ENCODE measurements around the gene MAD2L1BP. TPM values are rescaled to one million over a fixed set of nuclear protein-coding genes. Genes with fewer than 3 reads are reported as not detected.

The MAD2L1BP gene
- total RNA-seq, 1 donor from 2014 or later: 36.3 TPM

- H3K27ac Mint-ChIP-seq: no peak overlapping the region
- H3K9me3 Mint-ChIP-seq: no peaks in the 10 kb centered on the region
- H3K36me3 Mint-ChIP-seq (ENCODE audit: low read depth): peaks cover 42% of the 10 kb centered on the region
- no peak overlapping the region for H3K4me3 Mint-ChIP-seq
- DNase-seq: no peak
- H3K4me1 Mint-ChIP-seq: peaks cover 5% of the 10 kb centered on the region
- no peaks in the 10 kb centered on the region for H3K27me3 Mint-ChIP-seq
- intact Hi-C loops (cut with micrococcal nuclease): no loop called here
Measured at GRCh38 chr6:43616725-43617472, 18.7 kb upstream of the MAD2L1BP start.

GRCh38 chr6:43621078-43621835 is 14.4 kb upstream of the MAD2L1BP start:
- H3K9me3 Mint-ChIP-seq: no peaks in the 10 kb centered on the region
- intact Hi-C loops (cut with micrococcal nuclease): no loop called here

GRCh38 chr6:43621836-43622180 is 13.8 kb upstream of the MAD2L1BP start:
- intact Hi-C loops (cut with micrococcal nuclease): no loop called here
- Mint-ChIP-seq H3K36me3 (ENCODE audit: low read depth) (peaks cover 57% of the 10 kb centered on the region), H3K27me3 (no peaks in the 10 kb centered on the region), H3K27ac (no peak overlapping the region), H3K9me3 (no peaks in the 10 kb centered on the region), H3K4me1 (peaks cover 14% of the 10 kb centered on the region), H3K4me3 (no peak overlapping the region)
- DNase-seq: no peak

More at GRCh38 chr6:43621078-43621835, 14.4 kb upstream of the MAD2L1BP start:
- H3K36me3 Mint-ChIP-seq (ENCODE audit: low read depth): peaks cover 56% of the 10 kb centered on the region
- no peaks in the 10 kb centered on the region for H3K27me3 Mint-ChIP-seq
- peaks cover 9% of the 10 kb centered on the region for H3K4me1 Mint-ChIP-seq
- DNase-seq: no peak
- no peak overlapping the region for H3K4me3 Mint-ChIP-seq
- no peak overlapping the region for H3K27ac Mint-ChIP-seq

GRCh38 chr6:43622541-43622940 is 13.1 kb upstream of the MAD2L1BP start:
- Mint-ChIP-seq H3K27ac (no peak overlapping the region), H3K4me1 (peaks cover 21% of the 10 kb centered on the region), H3K36me3 (ENCODE audit: low read depth) (peaks cover 58% of the 10 kb centered on the region), H3K4me3 (no peak overlapping the region), H3K27me3 (no peaks in the 10 kb centered on the region), H3K9me3 (no peaks in the 10 kb centered on the region)
- no peak for DNase-seq
- intact Hi-C loops (cut with micrococcal nuclease): no loop called here

DNA sequence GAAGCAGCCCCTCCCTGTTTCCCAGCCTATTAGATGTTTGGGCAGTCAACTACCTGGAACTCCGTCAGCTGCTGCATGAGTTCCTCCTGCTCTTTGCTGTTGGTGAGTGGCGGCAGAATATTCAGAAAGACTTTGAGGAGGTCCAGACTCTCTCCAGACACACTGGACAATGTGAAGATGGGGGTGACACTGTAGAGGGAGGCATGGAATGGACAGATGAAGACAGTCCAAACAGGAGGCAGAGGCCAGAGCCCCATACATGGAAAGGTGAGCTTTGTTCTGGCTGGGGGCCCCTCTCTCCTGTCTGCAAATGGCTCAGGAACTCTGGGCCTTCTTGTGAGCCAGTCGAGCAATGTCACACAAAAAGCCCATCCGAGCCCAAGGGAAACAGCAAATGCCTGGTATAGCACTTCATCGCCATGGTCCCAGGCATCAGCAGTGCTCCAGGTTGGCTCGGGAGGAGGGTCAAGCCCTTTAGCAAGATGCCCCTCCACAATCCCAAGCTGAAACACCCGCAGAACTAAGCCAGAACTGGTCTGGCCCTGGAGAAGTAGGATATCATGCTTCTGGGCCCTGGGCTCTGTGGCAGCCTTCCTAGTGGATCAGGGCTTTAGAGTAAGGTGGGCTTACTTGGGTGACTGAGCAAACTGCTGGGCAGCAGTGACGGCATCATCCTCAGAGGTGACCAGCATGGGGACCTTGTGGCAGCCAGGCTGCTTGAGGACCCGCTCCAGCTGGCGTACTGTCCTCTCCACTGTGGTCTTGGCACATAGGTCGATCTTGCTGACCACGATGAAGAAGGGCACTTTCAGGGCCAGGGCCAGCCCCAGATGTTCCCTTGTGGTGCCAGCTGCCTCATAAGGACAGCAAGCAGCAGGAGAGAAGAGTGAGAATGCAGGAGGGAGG is 11.5 kb upstream of the MAD2L1BP start:
- Mint-ChIP-seq H3K4me1 (peaks cover 32% of the 10 kb centered on the region), H3K27ac (peak overlapping the region; percentile 46), H3K4me3 (no peak overlapping the region), H3K27me3 (no peaks in the 10 kb centered on the region), H3K9me3 (no peaks in the 10 kb centered on the region), H3K36me3 (ENCODE audit: low read depth) (peaks cover 62% of the 10 kb centered on the region)
- no peak for DNase-seq
- intact Hi-C loops (cut with micrococcal nuclease): no loop called here

DNA sequence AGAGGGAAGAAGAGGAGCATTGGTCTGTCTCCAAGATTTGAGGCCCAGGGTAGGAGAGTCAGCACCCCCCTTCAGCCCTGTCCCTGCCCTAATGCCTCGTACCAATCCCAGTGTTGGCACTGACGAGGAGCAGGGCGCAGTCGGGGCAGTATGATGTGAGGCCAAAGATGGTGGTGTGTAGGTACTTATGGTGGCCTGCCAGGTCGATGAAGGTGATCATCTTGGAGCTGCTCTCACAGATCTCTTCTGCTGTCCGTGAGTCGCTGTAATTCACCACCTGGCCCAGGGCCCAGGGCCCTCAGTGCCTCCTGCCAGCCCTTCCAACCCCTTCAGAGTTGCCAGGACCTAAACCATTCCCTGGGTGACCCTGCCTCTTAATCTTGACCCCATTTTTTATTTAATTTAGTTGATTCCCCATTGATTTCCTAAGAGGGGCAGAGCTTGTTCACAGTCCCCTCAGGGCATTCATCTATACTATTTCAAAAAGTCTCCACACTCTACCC is 10.8 kb upstream of the MAD2L1BP start:
- Mint-ChIP-seq H3K36me3 (ENCODE audit: low read depth) (peaks cover 60% of the 10 kb centered on the region), H3K9me3 (no peaks in the 10 kb centered on the region), H3K4me1 (peaks cover 33% of the 10 kb centered on the region), H3K4me3 (no peak overlapping the region), H3K27me3 (no peaks in the 10 kb centered on the region), H3K27ac (peak overlapping the region; percentile 20)
- intact Hi-C loops (cut with micrococcal nuclease): loop anchor here (5.0 kb wide), 1 partner anchor 453 kb away; the partner anchor contains the start of gene SRF
- DNase-seq: no peak

- intact Hi-C loops (cut with micrococcal nuclease): loop anchor here (5.0 kb wide), 1 partner anchor 453 kb away; the partner anchor contains the start of gene SRF
- H3K27ac Mint-ChIP-seq: no peak overlapping the region
- peaks cover 59% of the 10 kb centered on the region for H3K36me3 Mint-ChIP-seq (ENCODE audit: low read depth)
- H3K9me3 Mint-ChIP-seq: no peaks in the 10 kb centered on the region
- H3K4me1 Mint-ChIP-seq: peaks cover 38% of the 10 kb centered on the region
- DNase-seq: no peak
- no peak overlapping the region for H3K4me3 Mint-ChIP-seq
- no peaks in the 10 kb centered on the region for H3K27me3 Mint-ChIP-seq
Measured at GRCh38 chr6:43625393-43625992, 10.1 kb upstream of the MAD2L1BP start.

- peak overlapping the region; percentile 99 for H3K4me3 Mint-ChIP-seq
- H3K27me3 Mint-ChIP-seq: no peaks in the 10 kb centered on the region
- H3K9me3 Mint-ChIP-seq: no peaks in the 10 kb centered on the region
- intact Hi-C loops (cut with micrococcal nuclease): loop anchor here (5.0 kb wide), 1 partner anchor 455 kb away; the partner anchor contains the start of gene SRF
- H3K4me1 Mint-ChIP-seq: peaks cover 36% of the 10 kb centered on the region
- H3K27ac Mint-ChIP-seq: peak overlapping the region; percentile 78
- peaks cover 47% of the 10 kb centered on the region for H3K36me3 Mint-ChIP-seq (ENCODE audit: low read depth)
- DNase-seq: no peak
Measured at GRCh38 chr6:43627008-43627825, 8.4 kb upstream of the MAD2L1BP start.

GRCh38 chr6:43628393-43629103 is 7.1 kb upstream of the MAD2L1BP start:
- Mint-ChIP-seq H3K9me3 (no peaks in the 10 kb centered on the region), H3K27me3 (no peaks in the 10 kb centered on the region)

DNA sequence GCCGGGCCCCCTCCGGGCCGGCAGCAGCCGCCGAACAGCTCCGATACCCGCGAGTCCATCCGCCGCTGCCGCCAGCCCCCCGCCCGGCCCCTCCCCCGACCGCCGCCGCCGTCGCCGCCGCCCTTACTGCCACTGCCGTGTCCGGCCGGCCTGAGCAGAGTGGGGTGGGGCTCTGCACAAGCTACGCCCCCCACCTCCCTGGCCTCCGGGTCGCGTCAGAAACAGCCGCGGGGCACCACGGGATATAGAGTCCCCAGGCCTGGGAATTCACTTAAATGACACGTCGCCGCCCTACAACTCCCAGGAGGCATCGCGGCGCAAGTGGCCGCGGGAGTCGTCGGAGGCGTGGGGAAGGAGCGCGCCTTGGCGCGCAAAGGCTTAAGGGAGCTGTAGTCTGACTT is 6.5 kb upstream of the MAD2L1BP start, which contains the start of gene GTPBP2:
TSS of gene GTPBP2 (minus strand) at position 161 of the 401 bp plus-strand sequence. CDS start at position 59, 102 bp downstream.
- peaks cover 37% of the 10 kb centered on the region for H3K4me1 Mint-ChIP-seq
- H3K27ac Mint-ChIP-seq: peak within 1 kb of the TSS; percentile 99
- no peaks in the 10 kb centered on the region for H3K9me3 Mint-ChIP-seq
- peak within 1 kb of the TSS; percentile 99 for H3K4me3 Mint-ChIP-seq
- DNase-seq: peak; percentile 99
- intact Hi-C loops (cut with micrococcal nuclease): loop anchor here (1.0 to 5.0 kb wide), 6 partner anchors 52 to 498 kb away; partner anchors contain the start of genes MRPL14, MRPS18A, POLH and POLR1C
- peaks cover 29% of the 10 kb centered on the region for H3K36me3 Mint-ChIP-seq (ENCODE audit: low read depth)
- no peaks in the 10 kb centered on the region for H3K27me3 Mint-ChIP-seq

More at GRCh38 chr6:43628393-43629103, 7.1 kb upstream of the MAD2L1BP start:
- peak overlapping the region; percentile 99 for H3K27ac Mint-ChIP-seq
- H3K4me1 Mint-ChIP-seq: peaks cover 36% of the 10 kb centered on the region
- peak; percentile 89 for DNase-seq
- peak overlapping the region; percentile 99 for H3K4me3 Mint-ChIP-seq
- H3K36me3 Mint-ChIP-seq (ENCODE audit: low read depth): peaks cover 34% of the 10 kb centered on the region
- intact Hi-C loops (cut with micrococcal nuclease): loop anchor here (1.0 to 5.0 kb wide), 6 partner anchors 52 to 498 kb away; partner anchors contain the start of genes MRPL14, MRPS18A, POLH and POLR1C

- Mint-ChIP-seq H3K27me3 (no peaks in the 10 kb centered on the region), H3K9me3 (no peaks in the 10 kb centered on the region), H3K4me3 (peak overlapping the region; percentile 99), H3K4me1 (peaks cover 38% of the 10 kb centered on the region), H3K36me3 (ENCODE audit: low read depth) (peaks cover 26% of the 10 kb centered on the region), H3K27ac (peak overlapping the region; percentile 99)
- intact Hi-C loops (cut with micrococcal nuclease): loop anchor here (1.0 to 10.0 kb wide), 7 partner anchors 53 to 497 kb away; partner anchors contain the start of genes MRPL14, MRPS18A, POLH and POLR1C
- DNase-seq: peak; percentile 98
Measured at GRCh38 chr6:43629505-43630300, 5.9 kb upstream of the MAD2L1BP start.

All from activated CD4-positive, alpha-beta T cell treated with anti-CD3 and anti-CD28 coated beads, Interleukin-2, amount 10 ng/mL, durations not matched to agents 24 days and 14 days (primary cell).